CD4-positive, alpha-beta T cell (primary cell): ENCODE data around the gene GDPD4. TPM values are rescaled to one million over a fixed set of nuclear protein-coding genes. Genes with fewer than 3 reads are reported as not detected.
A peak's percentile ranks its signal among the peaks of the same experiment; 100 is the strongest.

Experiments
- ATAC-seq: fragments of 200-7000 bp; cut with Tn5 transposase; one replicate; pipeline ENCODE4 v1.10.0; 2022; ENCODE audit warnings: mild to moderate bottlenecking; ENCODE audit not compliant: poor library complexity
- CTCF ChIA-PET: fragments of 350-600 bp; sonication (Branson Sonifier 250); formaldehyde crosslinking; loops from one replicate; lab custom pipeline; 2021; ENCODE audit warnings: antibody characterized with exemption, inconsistent platforms; lab: Charles Lee
- POLR2A ChIA-PET: fragments of 350-600 bp; sonication (Branson Sonifier 250); formaldehyde crosslinking; loops from one replicate; lab custom pipeline; 2021; ENCODE audit warnings: antibody characterized with exemption, inconsistent platforms; lab: Charles Lee
- DNase-seq, 14 experiments: peaks; one replicate each; pipeline ENCODE4 v3.0.0-alpha.2; 2013 to 2020; ENCODE audit warnings: mixed read lengths in 2 of 14
- H3K27ac ChIP-seq, 2 donors: one replicate each; pipeline versions ENCODE4 v1.5.1 to v1.7.0; 2013; ENCODE audit warnings: low read length in 2 of 2, low read depth in 1 of 2, mild to moderate bottlenecking in 1 of 2
- H3K27me3 ChIP-seq, 2 experiments: 1 replicate in 1 of 2; 2 replicates in 1 of 2; pipeline versions ENCODE4 v1.6.1 to v1.7.0; 2013; ENCODE audit warnings: low read length in 2 of 2, control low read depth in 1 of 2, mild to moderate bottlenecking in 1 of 2, moderate library complexity in 1 of 2; ENCODE audit not compliant: insufficient read depth in 2 of 2, control insufficient read depth in 1 of 2
- H3K36me3 ChIP-seq: one replicate; pipeline ENCODE4 v1.6.1; 2013; ENCODE audit warnings: low read length, control low read depth; ENCODE audit not compliant: insufficient read depth
- H3K4me1 ChIP-seq: one replicate; pipeline ENCODE4 v1.6.1; 2013; ENCODE audit warnings: low read length, control low read depth; ENCODE audit not compliant: insufficient read depth
- H3K4me3 ChIP-seq: one replicate; pipeline ENCODE4 v1.5.1; 2013; ENCODE audit warnings: mild to moderate bottlenecking, low read length, moderate library complexity
- H3K9me3 ChIP-seq, 2 experiments: 1 replicate in 1 of 2; 2 replicates in 1 of 2; pipeline versions ENCODE4 v1.6.1 to v1.7.0; 2013; ENCODE audit warnings: low read length in 2 of 2, mild to moderate bottlenecking in 2 of 2, control low read depth in 1 of 2, moderate library complexity in 1 of 2; ENCODE audit not compliant: control insufficient read depth in 1 of 2, insufficient read depth in 1 of 2
- H3K27ac Mint-ChIP-seq: one replicate; pipeline ENCODE4 v1.8.0; 2020; ENCODE audit warnings: mixed read lengths
- H3K27me3 Mint-ChIP-seq: one replicate; pipeline ENCODE4 v1.8.0; 2021; ENCODE audit warnings: mixed read lengths
- H3K36me3 Mint-ChIP-seq: one replicate; pipeline ENCODE4 v1.8.0; 2021; ENCODE audit warnings: low read depth, mixed read lengths
- H3K4me1 Mint-ChIP-seq: one replicate; pipeline ENCODE4 v1.8.0; 2021; ENCODE audit warnings: low read depth, mixed read lengths
- H3K4me3 Mint-ChIP-seq: one replicate; pipeline ENCODE4 v1.8.0; 2020; ENCODE audit warnings: mild to moderate bottlenecking, mixed read lengths
- H3K9me3 Mint-ChIP-seq: one replicate; pipeline ENCODE4 v1.8.0; 2020; ENCODE audit warnings: mixed read lengths
- intact Hi-C, 2 experiments: fragments of 100-400 bp; cut with DNase I in 1 of 2; cut with micrococcal nuclease in 1 of 2; formaldehyde crosslinking; loops; one replicate each; pipeline versions ENCODE4 v1.15.1 to v1.9.0; 2023 to 2025; cut with DNase I, micrococcal nuclease
- total RNA-seq, 174 experiments: library from RNA in 2 of 174; stranded (reverse) in 2 of 174; gene quantifications; one replicate each; pipeline ENCODE4 v1.2.3 and lab custom pipeline; 2021 to 2026
- TF ChIP-seq, protein P1 (sequence below): fragments of 200-600 bp; IDR thresholded peaks from one replicate; pipeline ENCODE4 v1.8.0; 2022; ENCODE audit warnings: antibody characterized with exemption, mild to moderate bottlenecking

The GDPD4 gene
- total RNA-seq, 2 experiments from 2014 or later, result not detected

DNA sequence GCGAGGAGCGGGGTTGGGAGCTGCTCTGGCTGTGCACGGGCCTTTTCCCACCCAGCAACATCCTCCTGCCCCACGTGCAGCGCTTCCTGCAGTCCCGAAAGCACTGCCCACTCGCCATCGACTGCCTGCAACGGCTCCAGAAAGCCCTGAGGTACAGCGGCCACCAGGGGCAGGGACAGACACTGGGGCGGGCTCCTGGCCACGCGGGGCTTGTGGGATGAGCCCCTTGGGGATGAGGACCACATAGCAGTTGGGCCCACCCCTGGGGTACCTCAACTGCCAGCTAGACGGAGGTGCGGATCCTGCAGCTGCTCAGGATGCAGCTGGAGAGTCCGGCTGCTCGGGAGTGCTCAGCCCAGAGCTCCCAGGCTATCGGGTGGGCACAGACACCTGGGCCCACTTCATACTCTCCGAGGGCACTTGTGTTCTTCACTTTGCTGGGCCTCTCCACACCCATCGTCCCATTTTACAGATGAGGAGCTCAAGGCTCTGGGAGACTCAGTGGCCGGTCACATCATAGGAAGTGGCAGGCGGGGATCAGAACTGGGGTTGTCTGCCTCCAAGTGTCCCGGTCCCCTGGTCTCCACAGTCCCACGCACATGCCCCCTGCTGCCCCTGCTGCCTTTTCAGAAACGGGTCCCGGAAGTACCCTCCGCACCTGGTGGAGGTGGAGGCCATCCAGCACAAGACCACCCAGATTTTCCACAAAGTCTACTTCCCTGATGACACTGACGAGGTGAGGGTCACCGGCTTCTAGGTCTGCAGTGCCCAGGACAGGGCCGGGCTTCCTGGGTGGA lies 95.8 kb downstream of the GDPD4 start:
- ChIA-PET CTCF (no interaction called here), POLR2A (interaction anchor here (0.5 to 0.6 kb wide), 2 partner anchors 163 to 244 kb away, joined by 3 to 4 read pairs; no protein-coding TSS in a partner anchor)
- Histone ChIP-seq H3K27ac (no peak overlapping the region), H3K4me3 (no peak overlapping the region), H3K9me3 (no peaks in the 10 kb centered on the region), H3K27me3 (no peaks in the 10 kb centered on the region), H3K4me1 (no peaks in the 10 kb centered on the region), H3K36me3 (no peaks in the 10 kb centered on the region)
- Mint-ChIP-seq H3K4me3 (no peak overlapping the region), H3K27me3 (no peaks in the 10 kb centered on the region), H3K4me1 (no peaks in the 10 kb centered on the region), H3K27ac (no peak overlapping the region), H3K36me3 (no peaks in the 10 kb centered on the region), H3K9me3 (no peaks in the 10 kb centered on the region)
- intact Hi-C loops, result no loop called here
- ATAC-seq (no peak), DNase-seq (no peak)
- TF ChIP-seq, protein P1, sequence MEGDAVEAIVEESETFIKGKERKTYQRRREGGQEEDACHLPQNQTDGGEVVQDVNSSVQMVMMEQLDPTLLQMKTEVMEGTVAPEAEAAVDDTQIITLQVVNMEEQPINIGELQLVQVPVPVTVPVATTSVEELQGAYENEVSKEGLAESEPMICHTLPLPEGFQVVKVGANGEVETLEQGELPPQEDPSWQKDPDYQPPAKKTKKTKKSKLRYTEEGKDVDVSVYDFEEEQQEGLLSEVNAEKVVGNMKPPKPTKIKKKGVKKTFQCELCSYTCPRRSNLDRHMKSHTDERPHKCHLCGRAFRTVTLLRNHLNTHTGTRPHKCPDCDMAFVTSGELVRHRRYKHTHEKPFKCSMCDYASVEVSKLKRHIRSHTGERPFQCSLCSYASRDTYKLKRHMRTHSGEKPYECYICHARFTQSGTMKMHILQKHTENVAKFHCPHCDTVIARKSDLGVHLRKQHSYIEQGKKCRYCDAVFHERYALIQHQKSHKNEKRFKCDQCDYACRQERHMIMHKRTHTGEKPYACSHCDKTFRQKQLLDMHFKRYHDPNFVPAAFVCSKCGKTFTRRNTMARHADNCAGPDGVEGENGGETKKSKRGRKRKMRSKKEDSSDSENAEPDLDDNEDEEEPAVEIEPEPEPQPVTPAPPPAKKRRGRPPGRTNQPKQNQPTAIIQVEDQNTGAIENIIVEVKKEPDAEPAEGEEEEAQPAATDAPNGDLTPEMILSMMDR, result no peak

DNA sequence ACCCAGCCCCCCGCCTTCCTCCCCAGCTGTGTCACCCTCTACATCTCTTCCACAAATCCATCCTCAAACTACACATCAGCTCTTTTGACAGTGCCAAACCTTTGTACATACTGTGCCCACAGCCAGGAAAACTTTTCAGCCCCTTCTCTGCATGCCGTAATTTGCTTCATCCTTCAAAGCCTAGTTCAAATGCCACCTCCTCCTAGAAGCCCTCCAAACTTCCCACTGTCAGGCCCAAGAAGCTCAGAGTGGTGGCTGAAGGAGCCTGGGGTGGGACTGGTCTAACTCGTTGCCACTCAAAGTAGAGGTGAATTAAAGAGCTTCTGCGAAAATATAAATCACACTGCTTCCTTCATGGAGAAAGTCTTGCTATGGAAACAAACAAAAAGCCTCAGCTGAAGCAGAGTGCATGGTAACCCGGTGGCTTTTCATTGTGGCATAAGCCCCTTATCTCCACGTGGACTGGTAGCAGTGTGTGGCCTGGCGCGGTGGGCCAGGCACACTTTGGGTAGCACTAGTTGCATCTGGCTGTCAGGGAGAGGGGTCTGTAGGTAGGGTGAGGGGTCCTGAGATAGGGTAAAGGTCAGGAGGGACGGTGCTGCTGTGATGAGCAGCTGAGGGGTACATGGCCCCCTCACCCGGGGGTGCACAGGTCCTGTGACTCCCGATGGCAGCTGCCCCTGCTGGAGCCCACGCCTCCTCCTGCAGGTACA lies 96.6 kb downstream of the GDPD4 start:
- Histone ChIP-seq H3K27ac (no peak overlapping the region), H3K4me1 (no peaks in the 10 kb centered on the region), H3K9me3 (no peaks in the 10 kb centered on the region), H3K27me3 (no peaks in the 10 kb centered on the region), H3K36me3 (no peaks in the 10 kb centered on the region), H3K4me3 (no peak overlapping the region)
- ATAC-seq, result no peak
- Mint-ChIP-seq H3K9me3 (no peaks in the 10 kb centered on the region), H3K27ac (no peak overlapping the region), H3K4me1 (no peaks in the 10 kb centered on the region), H3K27me3 (no peaks in the 10 kb centered on the region), H3K4me3 (no peak overlapping the region), H3K36me3 (no peaks in the 10 kb centered on the region)
- TF ChIP-seq, protein P1, result no peak
- peak in 1 of 14 experiments; percentile 30 for DNase-seq
- intact Hi-C loops, result no loop called here
- CTCF ChIA-PET, result no interaction called here
- POLR2A ChIA-PET, result interaction anchor here (0.6 kb wide), 1 partner anchor 245 kb away, joined by 3 read pairs; no protein-coding TSS in a partner anchor

DNA sequence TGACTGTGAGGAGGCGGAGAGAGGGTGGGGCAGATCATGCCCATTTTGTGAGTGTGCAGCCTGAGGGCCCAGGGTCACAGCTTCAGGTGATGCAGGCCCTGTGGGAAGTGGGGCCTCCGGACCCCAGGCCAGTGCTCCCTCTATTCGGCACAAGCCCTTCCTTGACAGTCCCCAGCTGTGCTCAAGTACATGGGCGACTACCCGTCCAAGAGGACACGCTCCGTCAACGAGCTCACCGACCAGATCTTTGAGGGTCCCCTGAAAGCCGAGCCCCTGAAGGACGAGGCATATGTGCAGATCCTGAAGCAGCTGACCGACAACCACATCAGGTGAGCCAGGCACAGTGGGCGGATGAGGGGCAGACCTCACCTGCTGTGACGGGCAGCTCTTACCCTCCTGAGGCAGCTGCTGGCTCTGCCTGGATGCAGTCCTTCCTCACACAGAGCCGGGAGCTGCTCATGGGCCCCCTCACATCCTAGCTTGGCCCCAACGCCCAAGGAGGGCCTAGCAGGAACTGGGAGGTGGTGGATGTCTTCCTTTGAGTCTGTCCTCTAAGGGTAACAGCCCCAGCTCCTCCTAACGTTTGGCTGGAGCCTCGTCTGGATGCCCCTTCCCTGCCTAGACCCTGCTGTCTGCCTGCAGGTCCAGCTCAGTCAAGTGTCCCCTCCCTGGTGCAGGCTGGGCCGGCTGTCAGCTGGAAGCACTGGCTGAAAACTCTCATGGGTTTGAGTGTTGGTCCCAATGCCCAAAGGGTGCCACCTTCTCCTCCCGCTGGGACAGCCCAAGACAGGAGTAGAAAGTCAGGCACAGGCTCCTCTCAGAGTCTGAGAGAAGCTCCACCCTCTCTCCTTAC lies 97.4 kb downstream of the GDPD4 start:
- Mint-ChIP-seq H3K27me3 (no peaks in the 10 kb centered on the region), H3K4me1 (no peaks in the 10 kb centered on the region), H3K4me3 (no peak overlapping the region), H3K36me3 (no peaks in the 10 kb centered on the region), H3K9me3 (no peaks in the 10 kb centered on the region), H3K27ac (no peak overlapping the region)
- Histone ChIP-seq H3K27ac (no peak overlapping the region), H3K4me3 (no peak overlapping the region), H3K27me3 (no peaks in the 10 kb centered on the region), H3K9me3 (no peaks in the 10 kb centered on the region), H3K4me1 (no peaks in the 10 kb centered on the region), H3K36me3 (no peaks in the 10 kb centered on the region)
- ChIA-PET POLR2A (no interaction called here), CTCF (no interaction called here)
- intact Hi-C loops, result no loop called here
- TF ChIP-seq, protein P1, result no peak
- ATAC-seq, result no peak
- DNase-seq, result peak in 1 of 14 experiments; percentile 25
